ENCODE data around the gene GAGE12J.
"Not testable (repeated sequence)": the region's sequence is repeated elsewhere in the genome, so short reads cannot be mapped to it uniquely, and the experiment has no call there.

GAGE12J gene

DNA sequence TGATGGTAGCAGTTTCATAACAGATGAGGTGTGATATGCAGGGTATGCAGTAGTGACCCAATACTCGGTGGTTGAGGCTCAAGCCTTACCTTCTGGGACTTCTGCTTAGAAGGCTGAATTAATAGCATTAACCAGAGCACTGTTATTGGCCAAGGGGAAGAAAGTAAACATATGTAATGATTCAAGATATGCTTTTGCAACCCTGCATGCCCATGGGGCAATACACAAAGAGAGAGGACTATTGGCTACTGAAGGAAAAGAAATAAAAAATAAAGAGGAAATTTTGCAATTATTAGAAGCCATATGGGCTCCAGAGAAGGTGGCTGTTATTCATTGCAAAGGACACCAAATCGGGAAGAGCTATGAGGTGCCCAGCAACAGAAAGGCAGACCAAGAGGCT lies 9.7 kb upstream of the GAGE12J start:
- no peak for DNase-seq

- no peak for DNase-seq
Measured at GRCh38 chrX:49316085-49316484, 5.8 kb upstream of the GAGE12J start.

DNA sequence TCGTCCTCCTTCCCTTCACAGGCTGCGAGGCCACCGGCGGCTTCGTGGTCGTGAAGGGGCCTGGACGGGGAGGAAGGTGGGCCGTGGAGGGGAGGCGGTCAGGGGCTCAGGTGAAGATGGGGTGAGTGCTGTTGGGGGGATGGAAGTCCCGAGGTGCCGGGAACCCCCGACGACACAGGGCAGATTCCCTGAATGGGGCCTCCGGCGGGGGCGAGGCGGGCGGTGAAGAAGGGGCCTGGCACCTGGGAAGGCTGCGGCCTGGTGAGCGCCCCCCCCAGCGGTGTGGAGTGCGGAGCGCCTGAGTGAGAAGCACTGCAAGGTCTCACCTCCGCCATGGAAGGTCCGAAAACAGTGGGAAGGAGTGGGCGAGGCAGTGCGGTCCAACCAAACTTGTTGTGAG lies 429 bp downstream of the GAGE12J start:
- not testable (repeated sequence) for DNase-seq

GRCh38 chrX:49323735-49324134 lies 1.9 kb downstream of the GAGE12J start:
- DNase-seq: not testable (repeated sequence)

DNA sequence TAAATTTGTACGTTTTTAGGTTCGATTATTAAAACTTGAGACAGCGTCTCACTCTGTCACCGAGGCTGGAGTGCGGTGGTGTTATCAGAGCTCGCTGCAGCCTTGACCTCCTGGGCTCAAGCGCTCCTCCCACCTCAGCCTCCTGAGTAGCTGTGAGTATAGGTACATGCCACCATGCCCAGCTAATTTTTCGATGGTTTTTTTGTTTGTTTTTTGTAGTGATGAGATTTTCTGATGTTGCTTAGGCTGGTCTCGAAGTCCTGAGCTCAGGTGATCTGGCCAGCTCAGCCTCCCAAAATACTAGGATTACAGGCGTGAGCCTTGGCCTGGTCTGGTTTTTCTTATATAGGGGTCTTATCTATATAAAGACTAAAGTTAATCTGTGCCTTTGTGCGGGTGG lies 8.6 kb downstream of the GAGE12J start:
- not testable (repeated sequence) for DNase-seq

DNA sequence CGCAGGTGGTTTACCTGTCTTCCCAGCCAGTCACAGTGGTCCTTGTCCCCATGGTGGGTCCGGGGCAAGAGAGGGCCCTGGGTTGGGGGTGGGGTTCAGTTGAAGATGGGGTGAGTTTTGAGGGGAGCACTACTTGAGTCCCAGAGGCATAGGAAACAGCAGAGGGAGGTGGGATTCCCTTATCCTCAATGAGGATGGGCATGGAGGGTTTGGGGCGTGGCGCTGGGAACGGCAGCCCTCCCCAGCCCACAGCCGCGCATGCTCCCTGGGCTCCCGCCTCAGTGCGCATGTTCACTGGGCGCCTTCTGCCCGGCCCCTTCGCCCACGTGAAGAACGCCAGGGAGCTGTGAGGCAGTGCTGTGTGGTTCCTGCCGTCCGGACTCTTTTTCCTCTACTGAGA lies 9.4 kb downstream of the GAGE12J start, which contains the start of gene GAGE13:
Gene GAGE13 (plus strand): TSS at position 301 of the 400 bp plus-strand sequence. CDS start 1,156 bp downstream, outside the sequence.
- not testable (repeated sequence) for DNase-seq

DNA sequence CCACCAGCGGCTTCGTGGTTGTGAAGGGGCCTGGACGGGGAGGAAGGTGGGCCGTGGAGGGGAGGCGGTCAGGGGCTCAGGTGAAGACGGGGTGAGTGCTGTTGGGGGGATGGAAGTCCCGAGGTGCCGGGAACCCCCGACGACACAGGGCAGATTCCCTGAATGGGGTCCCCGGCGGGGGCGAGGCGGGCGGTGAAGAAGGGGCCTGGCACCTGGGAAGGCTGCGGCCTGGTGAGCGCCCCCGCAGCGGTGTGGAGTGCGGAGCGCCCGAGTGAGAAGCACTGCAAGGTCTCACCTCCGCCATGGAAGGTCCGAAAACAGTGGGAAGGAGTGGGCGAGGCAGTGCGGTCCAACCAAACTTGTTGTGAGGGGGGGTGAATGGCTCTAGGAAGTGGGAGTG lies 10.0 kb downstream of the GAGE12J start:
- not testable (repeated sequence) for DNase-seq

GRCh38 chrX:49341449-49341848 lies 19.6 kb downstream of the GAGE12J start:
- DNase-seq: not testable (repeated sequence)

- DNase-seq: not testable (repeated sequence)
Measured at GRCh38 chrX:49344496-49345175, 22.8 kb downstream of the GAGE12J start.

- not testable (repeated sequence) for DNase-seq
Measured at GRCh38 chrX:49345402-49345801, 23.6 kb downstream of the GAGE12J start.

- DNase-seq: not testable (repeated sequence)
Measured at GRCh38 chrX:49346150-49346549, 24.3 kb downstream of the GAGE12J start.
